ENCODE measurements around the gene CLEC7A. TPM values are rescaled to one million over a fixed set of nuclear protein-coding genes. Genes with fewer than 3 reads are reported as not detected.

Gene CLEC7A
- polyA plus RNA-seq (2011; rRNA removed) (not detected in 2 replicates), polyA minus RNA-seq (2011; rRNA and poly(A)+ RNA removed) (not detected in 2 replicates)

DNA sequence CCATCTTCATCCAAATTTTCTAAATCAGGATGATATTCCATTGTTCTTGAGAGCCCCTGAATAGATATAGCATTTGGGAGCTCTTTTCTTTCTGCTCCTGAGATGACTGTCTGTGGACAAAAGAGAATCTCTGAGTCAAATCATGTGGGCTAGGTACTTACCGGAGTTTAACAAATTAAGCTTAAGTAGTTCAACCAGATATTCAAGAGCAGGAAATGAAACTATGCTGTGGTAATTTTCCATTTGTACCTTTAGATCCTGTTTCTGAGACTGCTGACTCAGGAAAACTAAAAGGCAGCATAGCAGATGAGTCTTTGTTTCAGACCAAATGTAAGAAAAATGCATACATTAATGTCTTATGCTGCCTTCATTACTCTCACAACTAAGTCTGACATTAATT lies at the start of gene CLEC7A:
Gene CLEC7A (minus strand): TSS at position 158 of the 400 bp plus-strand sequence. CDS start 117 bp downstream, at position 41.
- CTCF ChIA-PET, result interaction anchor here (1.0 to 1.8 kb wide), 3 partner anchors 9 to 120 kb away, joined by 4 to 12 read pairs (median 5); no protein-coding TSS in a partner anchor
- TF ChIP-seq, protein P1, sequence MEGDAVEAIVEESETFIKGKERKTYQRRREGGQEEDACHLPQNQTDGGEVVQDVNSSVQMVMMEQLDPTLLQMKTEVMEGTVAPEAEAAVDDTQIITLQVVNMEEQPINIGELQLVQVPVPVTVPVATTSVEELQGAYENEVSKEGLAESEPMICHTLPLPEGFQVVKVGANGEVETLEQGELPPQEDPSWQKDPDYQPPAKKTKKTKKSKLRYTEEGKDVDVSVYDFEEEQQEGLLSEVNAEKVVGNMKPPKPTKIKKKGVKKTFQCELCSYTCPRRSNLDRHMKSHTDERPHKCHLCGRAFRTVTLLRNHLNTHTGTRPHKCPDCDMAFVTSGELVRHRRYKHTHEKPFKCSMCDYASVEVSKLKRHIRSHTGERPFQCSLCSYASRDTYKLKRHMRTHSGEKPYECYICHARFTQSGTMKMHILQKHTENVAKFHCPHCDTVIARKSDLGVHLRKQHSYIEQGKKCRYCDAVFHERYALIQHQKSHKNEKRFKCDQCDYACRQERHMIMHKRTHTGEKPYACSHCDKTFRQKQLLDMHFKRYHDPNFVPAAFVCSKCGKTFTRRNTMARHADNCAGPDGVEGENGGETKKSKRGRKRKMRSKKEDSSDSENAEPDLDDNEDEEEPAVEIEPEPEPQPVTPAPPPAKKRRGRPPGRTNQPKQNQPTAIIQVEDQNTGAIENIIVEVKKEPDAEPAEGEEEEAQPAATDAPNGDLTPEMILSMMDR (IDR thresholded peaks at IDR 0.05; ENCODE audit: insufficient read depth, low read depth, low read length), result no peak
- POLR2A ChIA-PET, result no interaction called here
- Histone ChIP-seq H3K36me3 (ENCODE audit: control insufficient read depth, insufficient read depth, low read length) (no peaks in the 10 kb centered on the region), H3K27me3 (ENCODE audit: control insufficient read depth, insufficient read depth, low read length) (no peaks in the 10 kb centered on the region), H3K4me3 (ENCODE audit: low read depth, low read length) (no peak within 1 kb of the TSS)
- DNase-seq (ENCODE audit: low read depth), result no peak

DNA sequence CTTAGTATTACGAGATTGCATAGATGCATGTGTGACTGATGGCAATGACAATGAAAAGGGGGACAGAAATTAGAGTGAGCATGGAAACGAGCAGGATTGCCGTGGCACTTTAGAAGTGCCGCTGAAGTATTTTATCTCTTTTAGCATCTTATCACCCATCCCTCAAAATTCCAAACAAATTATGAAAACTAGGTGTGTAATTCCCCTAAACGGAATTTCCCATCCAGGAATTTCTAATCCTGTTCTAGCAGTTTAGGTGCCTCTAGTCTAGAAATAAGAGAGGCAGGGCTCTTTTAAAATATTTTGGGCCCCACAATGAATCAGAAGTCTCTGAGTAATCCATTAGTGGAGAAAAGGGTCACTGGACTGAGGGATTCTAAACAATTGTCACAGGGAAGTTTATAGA lies 49.8 kb upstream of the CLEC7A start:
- H3K27me3 ChIP-seq (ENCODE audit: control insufficient read depth, insufficient read depth, low read length), result no peaks in the 10 kb centered on the region
- CTCF ChIA-PET, result no interaction called here
- TF ChIP-seq, protein P1 (IDR thresholded peaks at IDR 0.05; ENCODE audit: insufficient read depth, low read depth, low read length), result no peak
- no peak for DNase-seq (ENCODE audit: low read depth)
- no peaks in the 10 kb centered on the region for H3K36me3 ChIP-seq (ENCODE audit: control insufficient read depth, insufficient read depth, low read length)
- POLR2A ChIA-PET, result no interaction called here
- H3K4me3 ChIP-seq (ENCODE audit: low read depth, low read length), result no peak overlapping the region

DNA sequence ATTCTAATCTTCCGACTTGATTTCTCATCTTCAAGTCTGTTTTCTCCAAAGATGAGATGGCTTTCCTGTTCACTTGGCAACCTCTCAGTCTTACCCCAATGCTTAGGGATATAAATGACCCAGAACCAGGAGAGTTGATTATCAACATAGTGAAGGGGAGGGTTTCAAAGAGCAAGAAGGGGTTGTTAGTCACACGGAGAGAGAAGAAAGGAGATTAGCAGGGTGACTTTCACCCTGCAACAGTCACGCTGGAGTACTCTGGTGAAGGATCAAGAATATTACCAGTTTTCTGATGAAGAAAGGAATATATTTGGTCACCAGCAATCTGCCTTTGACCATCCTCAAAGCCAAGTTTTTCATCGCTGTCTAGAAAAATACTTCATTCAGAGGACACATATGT lies 48.8 kb upstream of the CLEC7A start, which contains the start of gene TMEM52B:
Gene TMEM52B (plus strand): TSS at position 212 of the 400 bp plus-strand sequence. CDS start 543 bp downstream, outside the sequence.
- H3K4me3 ChIP-seq (ENCODE audit: low read depth, low read length), result no peak within 1 kb of the TSS
- no peak for DNase-seq (ENCODE audit: low read depth)
- CTCF ChIA-PET, result no interaction called here
- POLR2A ChIA-PET, result no interaction called here
- TF ChIP-seq, protein P1 (IDR thresholded peaks at IDR 0.05; ENCODE audit: insufficient read depth, low read depth, low read length), result no peak
- no peaks in the 10 kb centered on the region for H3K27me3 ChIP-seq (ENCODE audit: control insufficient read depth, insufficient read depth, low read length)
- H3K36me3 ChIP-seq (ENCODE audit: control insufficient read depth, insufficient read depth, low read length), result no peaks in the 10 kb centered on the region

DNA sequence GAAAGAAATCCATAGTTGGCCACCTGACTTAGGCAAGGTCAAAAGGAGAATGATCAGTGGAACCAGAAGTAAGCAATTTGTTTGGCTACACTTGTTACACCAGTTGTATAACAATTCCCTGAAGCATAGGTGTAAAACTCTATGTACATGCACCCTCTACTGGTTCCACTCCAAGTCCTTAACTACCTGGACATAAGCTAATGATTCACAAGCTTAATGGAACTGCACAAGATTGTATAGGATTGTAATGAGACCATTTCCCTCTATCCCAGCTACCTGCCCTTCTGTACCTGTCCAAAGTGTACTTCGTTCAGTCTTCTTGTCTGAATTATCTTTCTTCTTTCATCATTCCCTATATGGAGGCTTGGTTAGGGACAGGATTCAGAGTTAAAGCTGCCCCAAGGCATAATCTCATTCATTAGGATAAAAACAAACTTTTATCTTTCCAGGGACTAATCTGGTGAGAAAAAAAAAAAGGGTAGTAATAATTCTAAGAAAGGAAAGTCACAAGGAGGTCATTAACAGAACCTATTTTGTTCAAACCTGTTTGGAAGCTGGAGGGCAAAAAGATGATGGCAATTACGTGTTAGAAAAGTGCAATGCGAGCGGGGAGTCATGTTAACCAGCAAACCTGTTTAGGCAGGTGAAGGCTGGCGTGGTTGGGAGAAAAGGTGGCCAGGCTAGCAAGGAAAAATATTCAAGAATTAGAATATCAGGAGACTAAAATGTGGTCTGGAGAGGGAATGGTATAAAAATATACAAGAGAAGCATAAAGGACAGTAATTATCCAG lies 46.0 kb upstream of the CLEC7A start:
- Histone ChIP-seq H3K36me3 (ENCODE audit: control insufficient read depth, insufficient read depth, low read length) (no peaks in the 10 kb centered on the region), H3K27me3 (ENCODE audit: control insufficient read depth, insufficient read depth, low read length) (no peaks in the 10 kb centered on the region), H3K4me3 (ENCODE audit: low read depth, low read length) (no peak overlapping the region)
- ChIA-PET POLR2A (no interaction called here), CTCF (interaction anchor here (1.3 kb wide), 1 partner anchor 23 kb away, joined by 6 read pairs; no protein-coding TSS in a partner anchor)
- TF ChIP-seq, protein P1 (IDR thresholded peaks at IDR 0.05; ENCODE audit: insufficient read depth, low read depth, low read length), result no peak
- no peak for DNase-seq (ENCODE audit: low read depth)

DNA sequence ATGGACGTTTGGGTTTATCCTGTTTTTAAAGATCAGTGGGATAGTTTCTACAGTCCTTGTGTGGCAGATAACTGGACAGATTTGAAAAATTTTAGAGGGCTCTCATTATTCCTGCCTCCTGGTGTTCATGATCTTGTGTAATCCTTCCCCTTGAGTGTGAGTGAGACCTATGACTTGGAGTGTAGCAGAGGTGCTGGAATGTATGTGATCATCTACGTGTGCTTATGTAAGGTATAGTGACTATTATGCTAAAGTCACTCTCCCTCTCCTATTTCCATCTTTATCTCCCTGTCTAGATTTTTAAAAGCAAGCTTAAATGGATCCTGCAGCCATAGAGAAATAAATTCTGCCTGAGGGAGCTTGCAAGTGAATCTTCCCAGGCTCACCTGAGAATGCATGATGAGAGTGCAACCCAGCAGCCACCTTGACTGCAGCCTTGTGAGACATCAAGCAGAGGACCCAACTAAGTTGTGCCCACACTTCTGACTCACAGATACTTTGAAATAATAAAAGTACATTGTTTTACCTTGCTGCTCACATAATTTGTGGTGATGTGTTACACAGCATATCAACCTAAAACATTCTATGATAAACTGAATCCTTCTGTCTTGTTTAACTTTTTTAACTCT lies 45.1 kb upstream of the CLEC7A start:
- POLR2A ChIA-PET, result no interaction called here
- TF ChIP-seq, protein P1 (IDR thresholded peaks at IDR 0.05; ENCODE audit: insufficient read depth, low read depth, low read length), result no peak
- H3K36me3 ChIP-seq (ENCODE audit: control insufficient read depth, insufficient read depth, low read length), result no peaks in the 10 kb centered on the region
- no peak for DNase-seq (ENCODE audit: low read depth)
- H3K27me3 ChIP-seq (ENCODE audit: control insufficient read depth, insufficient read depth, low read length), result no peaks in the 10 kb centered on the region
- H3K4me3 ChIP-seq (ENCODE audit: low read depth, low read length), result no peak overlapping the region
- CTCF ChIA-PET, result interaction anchor here (1.3 kb wide), 1 partner anchor 22 kb away, joined by 6 read pairs; no protein-coding TSS in a partner anchor
